ENCODE data around the gene ZC3H12C.
A peak's percentile ranks its signal among the peaks of the same experiment; 100 is the strongest.

Gene ZC3H12C

DNA sequence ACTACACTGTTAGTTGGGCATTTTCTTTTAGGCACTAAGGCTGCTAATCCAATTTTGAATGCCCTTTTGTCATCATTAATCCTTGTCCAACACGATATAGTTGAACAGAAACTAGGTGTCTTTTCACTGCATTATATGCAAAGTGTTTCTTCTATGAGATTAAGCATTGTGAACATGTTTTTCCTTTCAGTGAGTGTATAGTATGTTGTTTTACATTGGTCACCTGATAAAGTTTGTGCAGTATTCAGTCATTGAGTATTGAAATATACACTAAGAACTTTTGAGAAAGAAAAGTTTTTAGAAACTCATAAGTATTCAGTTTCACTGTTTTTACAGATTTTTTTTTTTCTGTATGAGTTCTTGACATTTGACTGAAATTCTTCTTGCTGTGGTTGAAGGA, 59.0 kb downstream of the ZC3H12C start:
- no peak for DNase-seq (ENCODE audit: low spot score)

DNA sequence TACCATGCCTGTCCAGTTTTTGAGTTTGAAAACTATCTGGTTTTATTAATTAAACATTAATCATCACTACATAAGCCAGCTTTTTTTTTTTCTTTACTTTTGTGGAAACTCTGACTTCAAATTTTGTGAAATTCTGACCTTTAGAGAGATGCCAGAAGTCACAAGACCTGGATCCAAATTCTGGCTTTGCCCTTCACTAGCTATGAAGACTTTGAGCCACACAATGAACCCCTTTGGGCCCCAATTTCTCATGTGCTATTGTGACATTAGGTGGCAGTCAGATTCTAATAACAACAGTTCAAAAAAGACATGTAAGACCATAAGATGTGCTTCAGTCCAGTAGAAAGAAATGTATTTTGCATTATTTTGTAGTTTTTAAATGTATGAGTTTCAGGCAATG, 60.3 kb downstream of the ZC3H12C start:
- DNase-seq (ENCODE audit: low spot score): no peak

DNA sequence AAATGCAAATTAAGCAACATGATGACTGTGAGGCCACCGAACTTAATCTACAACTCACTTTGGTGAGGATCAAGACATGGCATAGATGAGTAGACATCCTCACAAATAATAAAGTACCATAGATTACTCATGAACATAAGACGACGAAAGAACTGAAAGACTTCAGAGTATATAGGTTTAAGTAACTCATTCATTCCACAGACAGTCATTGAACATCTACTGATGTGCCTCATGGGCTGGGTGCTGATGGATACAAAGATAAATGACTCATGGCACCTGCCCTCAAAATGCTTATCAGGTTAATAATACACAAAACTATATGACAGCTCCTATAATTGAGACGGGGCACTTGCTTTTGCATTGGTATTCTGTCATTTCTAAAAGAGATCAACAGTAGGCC, 63.3 kb downstream of the ZC3H12C start:
- peak; percentile 43 for DNase-seq (ENCODE audit: low spot score)

DNA sequence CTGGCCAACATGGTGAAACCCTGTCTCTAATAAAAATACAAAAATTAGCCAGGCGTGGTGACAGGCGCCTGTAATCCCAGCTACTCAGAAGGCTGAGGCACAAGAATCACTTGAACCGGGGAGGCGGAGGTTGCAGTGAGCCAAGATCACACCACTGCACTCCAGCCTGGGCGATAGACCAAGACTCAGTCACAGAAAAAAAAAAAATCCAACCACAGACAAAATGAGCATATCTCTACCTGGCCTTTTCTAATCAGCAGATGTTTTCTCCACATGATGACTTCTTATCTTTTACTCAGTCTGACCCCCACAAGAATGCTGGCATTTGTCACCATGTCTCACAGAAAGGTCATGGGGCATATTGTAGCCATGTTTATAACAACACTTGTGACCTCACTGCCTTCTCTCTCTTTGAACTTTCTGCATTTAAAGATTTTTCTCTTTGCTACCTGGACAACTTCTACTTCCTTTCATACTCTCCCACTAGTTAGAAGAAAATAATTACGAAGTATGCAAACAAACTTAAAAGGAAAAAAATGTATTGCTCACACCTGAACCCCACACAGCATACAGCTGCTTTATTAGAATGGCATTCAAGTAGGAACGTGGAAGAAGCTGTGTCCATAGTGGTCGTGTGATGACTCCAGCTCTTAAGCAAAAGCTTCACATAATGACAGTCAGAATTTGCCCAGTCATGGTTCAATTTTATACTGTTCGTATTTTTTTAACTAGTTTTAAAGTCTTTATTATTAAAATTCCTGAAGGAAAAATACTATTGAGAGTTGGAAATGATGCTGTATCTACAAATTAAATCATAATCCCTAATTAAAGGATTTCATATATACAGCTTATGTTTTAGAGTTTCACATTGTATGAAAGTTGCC, 65.4 kb downstream of the ZC3H12C start:
- DNase-seq (ENCODE audit: low spot score): peak; percentile 60

DNA sequence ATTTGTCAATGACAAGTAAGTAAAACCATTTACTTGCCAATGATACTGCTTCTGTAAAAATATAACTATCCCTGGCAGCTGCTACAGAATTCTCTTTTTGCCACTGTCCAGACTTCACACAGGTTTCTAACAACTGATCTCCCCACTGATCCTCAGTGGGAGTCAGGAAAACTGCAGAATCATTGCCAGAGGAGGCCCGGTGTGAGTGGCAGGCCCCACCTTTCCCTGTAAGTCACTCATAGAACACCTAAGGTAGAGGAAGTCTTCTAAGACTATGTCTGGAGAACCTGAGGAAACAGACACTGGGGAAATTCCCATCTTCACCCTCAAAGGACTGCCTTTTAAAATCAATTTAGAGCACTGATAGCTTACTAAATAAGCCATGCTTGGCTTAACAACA, 66.3 kb downstream of the ZC3H12C start:
- DNase-seq (ENCODE audit: low spot score): peak; percentile 88

DNA sequence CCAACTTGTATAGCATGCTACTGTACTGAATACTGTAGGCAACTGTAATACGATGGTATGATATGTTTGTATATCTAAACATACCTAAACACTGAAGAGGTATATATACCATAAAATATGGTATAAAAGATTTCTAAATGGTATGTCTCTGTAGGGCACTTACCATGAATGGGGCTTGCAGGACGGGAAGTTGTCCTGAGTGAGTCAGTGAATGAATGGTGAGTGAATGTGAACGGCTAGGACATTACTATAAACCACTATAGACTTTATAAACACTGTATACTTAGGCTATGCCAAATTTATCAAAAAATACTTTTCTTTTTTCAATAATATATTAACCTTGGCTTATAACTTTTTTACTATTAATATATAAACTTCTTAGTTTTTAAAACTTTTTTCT, 66.8 kb downstream of the ZC3H12C start:
- no peak for DNase-seq (ENCODE audit: low spot score)

DNA sequence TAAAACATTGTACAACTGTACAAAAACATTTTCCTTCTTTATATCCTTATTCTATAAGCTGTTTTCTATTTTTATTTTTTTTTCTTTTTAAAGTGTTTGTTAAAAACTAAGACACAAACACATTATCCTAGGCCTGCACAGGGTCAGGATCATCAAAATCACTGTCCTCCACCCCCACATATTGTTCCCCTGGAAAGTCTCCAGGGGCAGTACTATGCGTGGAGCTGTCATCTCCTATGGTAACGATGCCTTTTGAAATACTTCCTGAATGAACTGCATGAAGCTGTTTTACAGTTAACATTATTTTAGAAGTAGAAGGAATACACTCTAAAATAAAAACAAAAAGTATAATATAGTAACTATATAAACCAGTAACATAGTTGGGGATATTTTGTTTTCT, 67.2 kb downstream of the ZC3H12C start:
- no peak for DNase-seq (ENCODE audit: low spot score)

DNA sequence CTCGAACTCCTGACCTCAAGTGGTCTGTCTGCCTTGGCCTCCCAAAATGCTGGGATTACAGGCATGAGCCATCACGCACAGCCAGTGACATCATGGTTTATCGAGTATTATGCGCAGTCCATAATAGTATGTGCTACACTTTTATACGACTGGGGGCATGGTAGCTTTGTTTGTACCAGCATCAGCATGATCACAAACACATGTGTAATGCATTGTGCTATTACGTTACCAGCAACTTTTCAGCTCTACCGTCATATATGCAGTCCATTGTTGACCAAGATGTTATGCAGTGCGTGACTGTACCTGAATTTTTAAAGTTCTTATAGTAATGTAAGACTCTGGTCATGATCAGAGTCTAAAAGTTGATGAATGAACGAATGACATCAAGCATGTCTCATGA, 67.9 kb downstream of the ZC3H12C start:
- DNase-seq (ENCODE audit: low spot score): no peak

DNA sequence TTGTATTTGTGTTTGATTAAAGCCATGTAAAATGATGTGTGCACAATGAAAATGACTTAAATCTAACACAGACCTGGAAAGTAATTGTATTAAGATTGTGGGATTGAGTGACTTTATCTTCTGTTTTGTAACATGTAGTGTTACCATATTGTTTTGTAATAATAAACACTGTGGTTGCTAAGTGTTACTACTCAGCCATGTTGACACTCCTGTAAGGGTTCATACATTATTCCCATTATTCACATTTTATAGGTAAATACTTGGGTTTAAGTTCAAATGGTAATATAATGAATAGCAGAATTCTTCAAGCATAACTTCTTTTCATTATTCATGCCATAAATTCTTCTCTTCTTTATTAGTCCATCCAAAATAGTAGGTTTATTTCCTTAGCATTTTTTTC, 69.0 kb downstream of the ZC3H12C start:
- no peak for DNase-seq (ENCODE audit: low spot score)

DNA sequence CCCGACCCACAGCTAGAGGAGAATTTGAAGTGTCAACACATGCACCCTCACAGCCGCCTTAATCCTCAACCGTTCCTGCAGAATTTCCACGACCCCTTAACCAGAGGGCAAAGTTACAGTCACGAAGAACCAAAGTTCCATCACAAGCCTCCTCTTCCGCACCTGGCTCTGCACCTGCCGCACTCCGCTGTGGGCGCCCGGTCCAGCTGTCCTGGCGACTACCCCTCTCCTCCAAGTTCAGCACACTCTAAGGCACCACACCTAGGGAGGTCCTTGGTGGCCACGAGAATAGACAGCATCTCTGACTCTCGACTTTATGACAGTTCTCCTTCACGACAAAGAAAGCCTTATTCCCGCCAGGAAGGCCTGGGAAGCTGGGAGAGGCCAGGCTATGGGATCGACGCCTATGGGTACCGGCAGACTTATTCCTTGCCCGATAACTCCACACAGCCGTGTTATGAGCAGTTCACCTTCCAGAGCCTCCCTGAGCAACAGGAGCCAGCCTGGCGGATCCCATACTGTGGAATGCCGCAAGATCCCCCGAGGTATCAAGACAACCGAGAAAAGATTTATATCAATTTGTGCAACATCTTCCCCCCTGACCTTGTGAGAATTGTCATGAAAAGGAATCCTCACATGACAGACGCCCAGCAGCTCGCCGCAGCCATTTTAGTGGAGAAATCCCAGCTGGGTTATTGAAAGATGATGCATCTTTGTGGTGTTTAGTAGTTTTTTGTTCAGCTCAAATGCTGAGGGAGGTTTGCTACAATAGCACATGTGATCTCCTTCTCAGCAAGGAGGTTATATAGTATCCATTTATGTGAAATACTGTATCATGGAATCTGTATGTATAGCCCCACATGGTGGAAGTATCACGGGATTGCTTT, 72.1 kb downstream of the ZC3H12C start:
- DNase-seq (ENCODE audit: low spot score): no peak

DNA sequence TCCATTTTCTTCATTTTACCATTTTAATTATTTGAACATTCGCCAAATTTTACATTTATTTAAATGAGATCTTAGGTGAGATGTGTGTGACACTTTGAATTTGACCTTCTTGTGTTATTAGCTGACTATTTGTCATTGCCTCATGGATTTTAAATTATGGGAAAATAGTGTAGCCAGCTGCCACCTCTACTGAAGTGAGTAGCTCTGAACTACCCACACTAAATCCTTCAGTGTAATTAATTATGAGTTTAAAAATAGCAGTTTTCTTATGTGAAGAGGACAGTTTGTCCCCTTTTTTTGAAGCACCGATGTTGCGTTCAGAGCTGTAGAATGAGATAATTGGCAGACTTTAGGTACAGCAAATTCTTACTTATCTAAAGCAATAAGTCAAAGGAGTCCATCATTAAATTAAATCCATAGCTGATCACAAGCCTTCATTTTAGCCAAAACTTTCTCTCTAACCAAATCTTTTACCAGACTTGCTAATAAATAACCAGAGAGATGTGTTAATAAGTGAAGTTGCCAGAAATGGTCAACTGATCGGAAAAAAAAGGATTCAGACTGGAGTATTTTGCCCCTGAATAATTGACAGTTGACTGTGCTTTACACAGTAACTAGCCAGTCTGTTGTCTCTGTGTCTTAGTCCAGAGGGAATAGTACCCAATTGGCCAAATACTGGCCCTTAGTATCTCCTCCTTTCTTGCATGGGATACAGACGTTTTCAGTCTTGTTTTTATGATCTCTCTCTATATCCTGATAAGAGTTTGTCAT, 75.0 kb downstream of the ZC3H12C start:
- peak; percentile 50 for DNase-seq (ENCODE audit: low spot score)

DNA sequence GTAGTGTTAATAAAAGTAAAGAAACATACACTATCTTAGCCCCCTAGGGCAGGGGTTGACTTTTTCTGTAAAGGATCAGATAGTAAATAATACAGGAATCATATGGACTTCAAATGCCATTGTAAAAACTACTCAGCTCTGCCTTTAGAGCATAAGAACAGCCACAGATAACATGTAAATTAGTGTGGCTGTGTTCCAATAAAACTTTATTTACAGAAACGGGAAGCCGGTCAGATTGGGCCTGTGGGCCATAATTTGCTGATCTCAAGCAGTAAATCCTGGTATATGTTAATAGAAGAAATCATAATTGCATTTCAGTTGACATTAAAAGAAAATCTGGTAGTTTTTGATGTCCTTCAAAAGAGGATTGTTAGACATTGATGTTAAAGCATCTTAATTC, 76.5 kb downstream of the ZC3H12C start:
- DNase-seq (ENCODE audit: low spot score): no peak

DNA sequence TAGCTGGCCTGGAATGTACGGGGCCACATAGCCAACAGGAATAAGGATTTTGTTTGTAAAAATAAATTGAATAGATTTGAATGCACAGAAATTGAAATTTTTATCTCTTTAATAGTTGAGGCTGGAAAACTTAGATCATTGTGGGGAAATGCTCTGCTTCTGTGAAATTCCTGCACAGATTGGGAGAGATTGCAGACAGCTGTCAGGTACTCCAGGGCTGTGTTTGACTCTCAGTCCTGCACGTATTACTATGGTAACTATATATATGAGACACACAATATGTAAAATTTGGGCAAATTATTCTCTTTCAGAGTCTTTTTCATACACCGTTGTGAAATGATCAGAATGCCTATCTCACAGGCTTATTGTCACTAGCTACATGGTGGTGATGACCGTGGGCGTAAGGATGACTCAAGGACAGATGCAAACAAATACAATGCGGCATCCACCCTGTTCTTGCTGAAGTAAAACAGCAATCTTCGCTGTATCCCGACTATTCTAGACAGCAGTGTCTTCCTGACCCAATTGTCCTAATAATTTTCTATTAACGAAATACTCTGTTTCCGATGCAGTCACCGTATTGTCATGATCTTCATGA, 79.4 kb downstream of the ZC3H12C start:
- no peak for DNase-seq (ENCODE audit: low spot score)

DNA sequence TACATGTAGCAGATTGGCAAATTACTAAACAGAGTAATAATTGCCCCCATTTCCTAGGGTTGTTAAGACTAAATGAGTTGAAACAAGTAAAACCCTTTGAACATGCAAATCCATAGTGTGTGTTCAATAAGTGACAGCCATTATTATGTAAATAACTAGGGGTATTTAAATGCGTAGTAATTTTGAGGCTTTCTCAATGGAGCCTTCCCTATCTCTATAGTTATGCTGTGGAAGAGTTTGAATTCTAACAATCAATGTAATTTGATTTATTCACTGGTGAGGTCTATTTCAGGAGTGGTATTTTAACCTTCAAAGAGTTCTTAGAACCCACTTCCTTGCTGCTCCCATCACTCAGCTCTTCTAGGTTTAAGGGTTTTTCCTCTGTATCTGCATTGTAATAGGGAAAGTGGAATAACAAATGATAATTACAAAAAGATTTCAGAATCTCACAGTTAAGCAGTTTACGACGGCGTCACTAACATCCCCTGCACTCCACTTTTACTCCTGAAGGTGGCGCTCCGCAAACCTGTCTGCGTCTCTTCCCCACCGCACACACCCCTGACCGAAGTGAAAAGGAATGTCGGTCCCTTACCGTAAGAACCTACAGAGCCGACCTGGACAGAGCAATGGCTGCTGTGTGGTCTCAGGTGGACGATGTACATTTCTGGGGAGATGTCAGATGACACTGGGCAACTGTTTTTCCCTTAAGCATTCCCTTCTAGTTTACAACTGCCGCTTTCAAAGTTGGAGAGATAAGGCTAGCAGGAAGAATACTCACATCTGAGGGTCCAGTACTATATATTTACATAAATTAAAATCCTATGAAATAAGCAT, 80.8 kb downstream of the ZC3H12C start:
- peak; percentile 79 for DNase-seq (ENCODE audit: low spot score)

DNA sequence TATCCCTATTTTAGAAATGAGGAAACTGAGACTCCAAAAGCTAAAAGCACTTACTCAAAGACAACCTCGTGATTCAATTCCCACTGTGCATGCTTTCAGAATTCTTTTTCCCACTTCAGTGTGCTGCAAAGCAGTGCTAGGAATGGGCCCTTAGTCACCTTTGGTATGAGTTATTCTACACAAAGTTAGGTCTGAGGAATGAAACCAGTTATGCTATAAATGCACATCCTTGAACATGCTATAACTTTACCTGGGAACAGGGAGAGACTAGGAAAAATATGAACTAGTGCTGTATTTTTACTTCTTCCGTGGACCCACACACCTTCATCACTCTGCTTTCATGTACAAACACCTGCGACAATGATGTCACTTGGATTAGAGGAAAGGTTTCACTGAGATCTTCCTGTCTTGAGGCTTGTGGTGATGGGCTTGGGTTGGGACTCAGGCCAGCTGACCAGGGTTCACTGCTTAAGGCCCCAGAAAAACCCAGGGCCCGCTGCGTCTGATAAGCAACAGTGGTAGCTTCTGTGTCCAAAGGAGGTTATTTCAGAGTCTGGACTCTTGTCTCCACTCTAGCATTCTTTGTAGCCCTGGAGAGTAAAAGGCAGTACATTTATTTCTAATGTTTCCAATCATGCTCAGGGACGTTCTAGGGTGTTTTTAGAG, 81.6 kb downstream of the ZC3H12C start:
- peak; percentile 71 for DNase-seq (ENCODE audit: low spot score)

DNA sequence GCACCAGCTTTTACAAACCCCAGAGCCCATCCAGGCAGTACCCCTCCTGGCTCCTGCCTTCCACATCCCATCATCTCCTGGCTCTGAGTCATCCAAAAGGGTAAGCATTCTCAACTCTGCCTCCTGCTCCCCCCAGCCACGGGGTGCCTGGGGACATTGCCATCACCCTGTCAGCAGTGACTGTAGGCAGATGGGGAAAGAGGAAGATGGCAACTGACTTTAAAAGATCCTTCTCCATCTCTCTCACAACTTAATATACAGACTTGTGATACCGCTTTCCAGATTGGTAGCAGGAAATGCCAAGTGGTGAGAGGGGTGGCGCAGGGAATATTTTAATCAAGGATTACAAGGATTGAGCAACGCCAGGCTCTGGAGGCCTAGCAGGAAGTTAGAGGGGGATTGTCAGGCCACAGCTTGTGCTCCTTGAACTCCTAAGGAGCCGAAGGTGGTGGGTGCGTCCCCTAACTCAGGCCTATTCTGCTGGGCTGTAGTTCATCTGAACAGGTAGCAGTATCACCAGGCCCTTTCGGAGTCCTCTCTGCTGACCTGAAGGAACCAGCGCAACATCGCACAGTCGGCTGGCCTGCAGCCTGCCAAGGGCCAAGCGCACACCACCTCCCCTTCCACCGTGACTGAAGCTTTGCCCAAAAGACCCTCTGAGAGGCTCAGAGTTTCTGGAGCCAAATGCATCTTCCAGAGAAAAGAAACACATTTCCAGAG, 83.3 kb downstream of the ZC3H12C start:
- peak; percentile 39 for DNase-seq (ENCODE audit: low spot score)

DNA sequence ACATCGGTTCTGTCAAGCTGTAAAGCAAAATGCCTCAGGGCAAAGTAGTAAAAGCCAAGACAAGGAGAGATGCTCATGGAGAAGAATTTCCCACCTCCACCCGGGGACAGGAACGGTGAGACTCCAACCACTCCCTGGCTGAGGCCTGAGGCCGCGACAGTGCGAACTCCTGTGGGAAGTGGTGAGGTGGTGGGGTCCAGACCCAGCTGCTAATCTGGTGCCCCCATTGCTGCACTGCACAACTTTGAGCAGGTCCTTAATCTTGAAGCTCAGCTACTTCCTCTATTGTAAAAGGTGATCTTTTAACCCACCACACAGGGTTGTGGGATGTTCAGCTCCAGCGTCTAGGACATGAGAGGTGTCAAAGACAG, 83.9 kb downstream of the ZC3H12C start:
- DNase-seq (ENCODE audit: low spot score): no peak

DNA sequence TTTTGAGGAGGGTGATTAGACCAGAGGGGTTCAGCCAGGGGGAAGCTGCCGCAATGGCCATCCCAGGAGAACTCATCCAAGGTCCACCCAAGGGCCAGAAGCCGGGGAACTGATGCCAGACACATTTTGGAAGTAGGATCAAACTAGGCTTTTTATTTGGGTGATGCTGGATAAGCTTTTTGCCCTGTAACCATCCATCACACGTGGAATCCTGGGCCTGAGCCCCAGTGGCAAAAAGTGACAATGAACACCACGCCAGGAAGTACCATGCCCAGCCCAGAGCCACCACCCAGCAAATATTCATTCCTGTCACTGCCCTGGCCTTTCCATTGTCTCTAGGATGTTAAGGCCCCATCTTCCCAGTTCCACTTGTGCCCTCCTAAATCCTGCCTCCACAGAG, 85.9 kb downstream of the ZC3H12C start:
- DNase-seq (ENCODE audit: low spot score): no peak

DNA sequence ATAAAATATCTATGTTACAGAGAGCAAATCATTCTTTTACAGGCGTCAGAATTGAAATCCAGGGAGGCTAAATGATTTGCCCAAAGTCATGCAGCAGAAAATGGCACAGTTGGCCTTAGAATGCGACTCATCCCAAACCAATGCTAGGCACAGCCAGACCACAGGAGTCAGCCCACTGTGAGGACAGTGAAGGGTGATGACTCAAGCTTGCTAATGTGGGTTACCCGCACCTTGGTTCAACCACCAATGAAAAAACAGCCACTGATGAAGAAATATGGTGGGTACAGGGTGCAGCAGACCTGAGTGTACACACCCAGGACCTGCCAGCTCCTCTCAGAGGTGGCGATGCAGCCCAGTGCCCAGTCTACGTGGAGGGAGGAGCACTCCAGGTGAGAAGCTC, 89.7 kb downstream of the ZC3H12C start:
- DNase-seq (ENCODE audit: low spot score): peak; percentile 91

DNA sequence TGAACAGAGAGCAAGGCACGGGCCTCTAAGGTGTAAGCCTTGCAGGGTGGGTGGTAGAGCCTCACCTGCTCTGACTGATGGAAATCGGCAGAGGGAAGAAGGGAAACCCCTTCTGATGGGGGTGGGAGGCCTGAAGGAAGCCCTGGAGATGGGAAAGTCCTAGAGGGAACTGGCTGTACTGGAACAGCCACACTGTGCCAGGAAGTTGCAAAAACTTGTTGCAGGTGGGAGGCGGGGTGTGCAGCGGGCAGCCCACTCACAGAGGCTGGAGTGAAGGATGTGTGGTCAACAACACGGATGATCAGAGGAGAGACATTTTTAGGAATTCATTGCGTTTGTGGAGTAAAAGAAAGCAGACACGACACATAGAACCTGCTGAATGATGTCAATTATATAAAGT, 91.3 kb downstream of the ZC3H12C start:
- no peak for DNase-seq (ENCODE audit: low spot score)
